Central memory CD4-positive, alpha-beta T cell (primary cell): ENCODE measurements around the gene HTR7.
"Not testable (repeated sequence)": the region's sequence is repeated elsewhere in the genome, so short reads cannot be mapped to it uniquely, and the experiment has no call there.

Experiments used
- DNase-seq: peaks from one replicate; pipeline ENCODE4 v3.0.0; 2022

Gene HTR7

DNA sequence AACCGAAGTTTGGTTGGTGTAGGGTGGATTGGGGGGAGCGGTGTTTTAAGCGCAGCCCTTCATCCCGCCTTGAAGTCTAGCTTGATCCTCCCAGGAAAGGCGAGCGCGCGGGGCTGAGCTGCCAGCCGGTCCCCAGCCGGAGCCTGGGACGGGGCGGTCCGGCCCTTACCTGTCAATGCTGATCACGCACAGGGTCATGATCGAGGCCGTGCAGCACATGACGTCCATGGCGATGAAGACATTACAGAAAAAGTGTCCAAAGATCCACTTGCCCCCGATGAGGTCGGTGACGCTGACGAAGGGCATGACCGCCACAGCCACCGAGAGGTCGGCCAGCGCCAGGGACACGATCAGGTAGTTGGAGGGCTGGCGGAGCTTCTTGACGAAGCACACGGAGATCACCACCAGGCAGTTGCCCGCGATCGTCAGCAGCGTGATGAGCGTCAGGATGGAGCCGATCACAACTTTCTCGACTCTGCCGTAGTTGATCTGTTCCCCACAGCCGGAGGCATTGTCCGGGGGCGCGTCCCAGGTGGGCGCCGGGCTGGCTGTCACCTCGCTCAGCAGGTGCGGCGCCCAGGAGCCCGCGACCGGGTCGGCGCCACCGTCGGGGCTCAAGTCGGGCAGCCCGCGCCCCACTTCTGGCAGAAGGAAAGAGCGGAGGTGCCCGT, 740 bp downstream of the HTR7 start:
- DNase-seq, result peak; percentile 14

- no peak for DNase-seq
Measured at GRCh38 chr10:90856261-90856660, 1.6 kb downstream of the HTR7 start.

GRCh38 chr10:90855126-90855525, 2.7 kb downstream of the HTR7 start:
- no peak for DNase-seq

- DNase-seq, result no peak
Measured at GRCh38 chr10:90849956-90850749, 7.7 kb downstream of the HTR7 start.

- no peak for DNase-seq
Measured at GRCh38 chr10:90847436-90847835, 10.4 kb downstream of the HTR7 start.

- DNase-seq, result no peak
Measured at GRCh38 chr10:90846746-90847145, 11.1 kb downstream of the HTR7 start.

DNA sequence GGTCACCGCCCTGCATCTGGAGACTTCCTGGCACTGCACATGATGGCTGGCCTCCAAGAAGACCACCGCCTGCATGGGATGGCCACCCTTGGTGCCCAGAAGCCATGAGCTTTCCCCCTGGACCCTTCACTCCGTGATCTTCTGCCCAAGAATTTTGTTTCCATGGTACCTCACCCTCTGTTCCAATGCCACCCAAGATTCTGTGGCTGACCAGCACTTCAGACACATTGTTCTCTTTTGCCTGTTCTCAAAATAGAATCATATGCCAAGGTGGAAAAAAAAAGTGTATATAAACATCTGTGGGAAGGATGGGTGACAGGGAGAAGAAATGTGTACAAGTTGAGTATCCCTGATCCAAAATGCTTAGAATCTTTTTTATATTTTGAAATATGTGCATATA, 12.1 kb downstream of the HTR7 start:
- no peak for DNase-seq

GRCh38 chr10:90842725-90843124, 15.1 kb downstream of the HTR7 start:
- DNase-seq, result no peak

DNA sequence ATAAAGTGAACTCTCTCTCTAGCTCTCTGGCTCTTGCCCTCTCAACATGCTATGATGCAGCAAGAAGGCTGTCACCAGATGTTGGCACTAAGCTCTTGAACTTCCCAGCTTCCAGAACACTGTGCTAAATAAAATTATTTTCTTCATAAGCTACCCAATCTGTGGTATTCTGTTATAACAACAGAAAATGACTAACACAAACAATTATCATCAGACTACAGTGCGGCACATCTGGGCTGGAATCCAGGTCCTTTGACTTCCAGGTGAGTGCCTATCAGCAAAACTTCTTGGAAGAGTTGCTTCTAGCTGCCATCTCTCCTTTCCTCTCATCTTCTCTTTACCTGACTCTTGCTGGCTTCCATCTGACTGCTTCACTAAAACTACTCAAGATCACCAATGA, 20.4 kb downstream of the HTR7 start:
- DNase-seq, result no peak

GRCh38 chr10:90834326-90834725, 23.5 kb downstream of the HTR7 start:
- DNase-seq, result no peak

DNA sequence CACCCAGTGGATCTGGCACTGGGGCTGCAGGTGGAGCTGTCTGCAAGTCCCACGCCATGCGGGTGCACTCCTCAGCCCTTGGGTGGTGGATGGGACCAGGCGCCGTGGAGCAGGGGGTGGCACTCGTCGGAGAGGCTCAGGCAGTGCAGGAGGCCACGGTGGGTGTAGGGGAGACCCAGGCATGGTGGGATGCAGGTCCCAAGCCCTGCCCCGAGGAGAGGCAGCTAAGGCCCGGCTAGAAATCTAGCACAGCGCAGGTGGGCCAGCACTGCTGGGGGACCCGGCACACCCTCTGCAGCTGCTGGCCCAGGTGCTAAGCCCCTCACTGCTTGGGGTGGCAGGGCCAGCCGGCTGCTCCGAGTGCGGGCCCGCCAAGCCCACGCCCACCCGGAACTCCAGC, 25.7 kb downstream of the HTR7 start:
- no peak for DNase-seq

DNA sequence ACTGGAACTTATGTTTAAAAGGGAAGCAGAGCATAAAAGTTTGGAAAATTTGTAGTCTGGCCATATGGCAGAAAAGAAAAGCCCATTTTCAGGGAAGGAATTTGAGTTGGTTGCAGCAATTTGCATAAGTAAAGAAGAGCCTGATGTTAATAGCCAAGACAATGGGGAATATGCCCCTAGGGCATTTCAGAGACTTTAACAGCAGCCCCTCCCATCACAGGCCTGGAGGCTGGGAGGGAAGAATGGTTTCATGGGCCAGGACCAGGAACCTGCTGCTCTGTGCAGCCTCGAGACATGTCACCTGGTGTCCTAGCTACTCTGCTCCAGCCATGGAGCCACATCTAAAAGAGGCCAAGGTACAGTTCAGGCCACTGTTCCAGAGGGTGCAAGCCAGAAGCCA, 35.3 kb downstream of the HTR7 start:
- DNase-seq, result no peak

DNA sequence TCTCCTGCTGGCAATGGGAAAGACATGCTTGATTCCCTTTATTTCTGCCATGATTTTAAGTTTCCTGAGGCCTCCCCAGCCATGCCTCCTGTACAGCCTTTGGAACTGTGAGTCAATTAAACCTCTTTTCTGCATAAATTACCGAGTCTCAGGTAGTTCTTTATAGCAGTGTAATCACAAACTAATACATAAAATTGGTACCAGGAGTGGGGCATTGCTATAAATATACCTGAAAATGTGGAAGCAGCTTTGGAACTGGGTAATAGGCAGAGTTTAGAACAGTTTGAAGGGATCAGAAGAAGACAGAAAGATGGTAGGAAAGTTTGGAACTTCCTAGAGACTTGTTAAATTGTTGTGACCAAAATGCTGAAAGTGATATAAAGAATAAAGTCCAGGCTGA, 36.0 kb downstream of the HTR7 start:
- DNase-seq, result not testable (repeated sequence)

- DNase-seq, result no peak
Measured at GRCh38 chr10:90819911-90820310, 37.9 kb downstream of the HTR7 start.

- no peak for DNase-seq
Measured at GRCh38 chr10:90818736-90819135, 39.1 kb downstream of the HTR7 start.

GRCh38 chr10:90817128-90817889, 40.5 kb downstream of the HTR7 start:
- DNase-seq, result no peak

DNA sequence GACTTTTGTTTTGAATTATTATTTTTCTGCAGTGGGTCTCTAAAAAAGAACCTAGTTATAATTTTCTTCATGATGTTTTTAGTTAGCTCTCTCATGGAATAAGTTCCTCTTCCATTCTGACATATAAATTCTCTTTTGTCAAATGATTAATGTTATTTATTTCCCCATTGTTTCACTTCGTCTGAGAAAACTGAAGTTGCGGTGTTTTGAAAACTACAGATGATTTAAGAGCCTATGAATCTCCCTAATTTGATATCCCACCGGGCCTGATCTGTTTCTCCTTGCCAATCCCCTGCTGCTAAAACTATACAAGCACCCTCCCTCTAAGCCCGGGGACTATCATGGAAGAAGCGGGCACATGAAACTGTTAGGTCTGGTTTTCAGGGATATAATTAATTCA, 41.4 kb downstream of the HTR7 start:
- no peak for DNase-seq

GRCh38 chr10:90813594-90814365, 44.1 kb downstream of the HTR7 start:
- no peak for DNase-seq

DNA sequence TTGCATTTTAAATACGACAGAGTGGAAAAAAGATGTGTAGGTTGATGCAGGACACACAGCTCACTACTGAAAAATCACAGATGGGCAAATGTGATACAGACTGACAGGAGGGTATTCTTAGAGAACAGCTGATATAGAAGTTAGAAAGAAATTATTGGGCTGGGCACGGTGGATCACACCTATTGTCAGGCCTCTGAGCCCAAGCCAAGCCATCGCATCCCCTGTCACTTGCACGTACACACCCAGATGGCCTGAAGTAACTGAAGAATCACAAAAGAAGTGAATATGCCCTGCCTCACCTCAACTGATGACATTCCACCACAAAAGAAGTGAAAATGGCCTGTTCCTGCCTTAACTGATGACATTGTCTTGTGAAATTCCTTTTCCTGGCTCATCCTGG, 50.7 kb downstream of the HTR7 start:
- not testable (repeated sequence) for DNase-seq

GRCh38 chr10:90806677-90807076, 51.2 kb downstream of the HTR7 start:
- no peak for DNase-seq

DNA sequence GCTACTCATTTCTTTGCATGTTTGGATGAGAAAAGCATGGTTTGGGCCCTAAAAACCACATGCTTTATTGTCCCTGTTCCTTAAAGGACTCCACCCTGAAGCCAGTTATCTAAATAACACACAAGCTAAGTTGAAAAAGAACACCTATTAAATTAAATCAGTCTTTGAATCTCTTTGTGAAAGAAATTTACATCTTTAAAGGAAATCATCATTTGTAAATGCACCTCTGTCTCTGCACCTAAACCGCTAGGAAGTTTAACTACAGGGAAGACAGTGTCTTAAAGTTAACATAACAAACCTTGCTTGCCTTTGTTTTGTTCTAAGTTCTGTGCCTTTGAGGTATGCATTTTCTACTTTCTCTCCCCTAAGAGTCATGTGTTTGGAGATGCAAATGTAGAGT, 52.6 kb downstream of the HTR7 start:
- no peak for DNase-seq

- DNase-seq, result no peak
Measured at GRCh38 chr10:90804354-90804753, 53.5 kb downstream of the HTR7 start.

- no peak for DNase-seq
Measured at GRCh38 chr10:90801608-90802007, 56.2 kb downstream of the HTR7 start.
